ENCODE results near the gene ZNF8.
A peak's percentile ranks its signal among the peaks of the same experiment; 100 is the strongest.
"Not testable (repeated sequence)": the region's sequence is repeated elsewhere in the genome, so short reads cannot be mapped to it uniquely, and the experiment has no call there.

The ZNF8 gene

DNA sequence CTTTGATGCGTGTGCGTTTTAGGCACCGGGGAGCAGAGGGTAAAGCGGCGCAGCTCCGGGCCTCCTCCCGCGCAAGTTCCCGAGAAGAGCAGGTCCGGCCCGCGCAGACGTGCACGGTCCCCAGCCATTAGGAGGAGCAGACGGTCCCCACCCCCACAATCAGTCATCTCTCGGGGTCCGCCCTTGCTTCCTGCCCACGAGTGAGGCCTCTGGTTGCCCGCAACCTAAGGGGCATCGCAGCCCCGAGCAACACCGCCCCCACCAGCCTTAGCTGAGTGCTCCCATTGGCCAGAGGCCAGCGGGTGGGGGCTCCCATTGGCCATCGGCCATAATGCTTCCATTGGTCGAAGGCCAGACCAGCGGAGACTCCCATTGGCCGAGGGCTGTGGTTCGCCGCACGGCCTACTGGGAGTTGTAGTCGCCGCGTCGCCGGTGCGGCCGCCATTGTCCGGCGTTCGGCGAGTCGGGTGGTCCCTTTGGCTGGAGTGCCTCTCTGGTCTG lies at the start of gene ZNF8:
TSS of gene ZNF8 (plus strand) at position 415 of the 501 bp plus-strand sequence. CDS start 127 bp downstream, outside the sequence.
- DNase-seq (ENCODE audit: low read depth): peak; percentile 95

DNA sequence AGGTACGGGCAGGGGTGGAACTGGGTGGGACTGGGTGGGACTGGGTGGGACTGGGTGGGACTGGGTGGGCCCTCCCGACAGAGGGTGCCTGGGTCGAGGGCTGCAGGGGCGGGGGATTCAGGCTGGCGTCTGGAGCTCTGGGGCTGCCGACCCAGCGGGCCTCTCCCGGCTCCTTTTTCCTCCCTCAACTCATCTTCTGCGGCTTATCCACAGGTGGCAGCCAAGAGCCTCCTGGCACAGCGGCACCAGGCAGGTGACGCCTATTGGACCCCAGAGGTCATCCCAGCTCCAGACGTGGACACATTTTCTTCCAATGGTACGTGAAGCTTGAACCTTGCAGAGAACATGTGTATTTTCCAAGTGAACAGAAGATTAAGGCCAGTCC lies 49.5 kb upstream of the ZNF8 start:
- DNase-seq (ENCODE audit: low read depth): peak; percentile 14

GRCh38 chr19:58237324-58237723 lies 41.4 kb upstream of the ZNF8 start:
- no peak for DNase-seq (ENCODE audit: low read depth)

DNA sequence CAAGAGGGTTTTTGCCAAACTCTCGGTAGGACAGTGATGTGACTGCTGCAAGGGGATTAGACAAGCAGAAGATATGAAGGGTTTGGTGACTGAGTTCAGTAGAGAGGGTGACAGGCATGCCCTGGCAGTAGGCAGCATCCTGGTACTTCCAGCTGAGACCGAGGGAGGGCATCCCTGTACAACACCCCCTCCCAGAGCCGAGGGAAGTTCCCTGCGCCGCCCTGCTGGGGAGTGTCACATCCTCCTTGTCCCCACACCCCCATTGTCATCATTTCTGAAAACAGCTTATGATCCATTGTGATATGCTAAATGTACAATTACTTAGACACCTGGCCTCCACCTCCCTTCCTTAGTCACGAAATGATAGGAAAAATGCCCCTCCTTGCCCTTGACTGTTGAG lies 35.4 kb upstream of the ZNF8 start:
- no peak for DNase-seq (ENCODE audit: low read depth)

GRCh38 chr19:58248886-58249285 lies 29.9 kb upstream of the ZNF8 start:
- no peak for DNase-seq (ENCODE audit: low read depth)

- no peak for DNase-seq (ENCODE audit: low read depth)
Measured at GRCh38 chr19:58252102-58252685, 26.6 kb upstream of the ZNF8 start.

- DNase-seq (ENCODE audit: low read depth): not testable (repeated sequence)
Measured at GRCh38 chr19:58258259-58258658, 20.5 kb upstream of the ZNF8 start.

GRCh38 chr19:58261600-58261967 lies 17.2 kb upstream of the ZNF8 start:
- DNase-seq (ENCODE audit: low read depth): no peak

DNA sequence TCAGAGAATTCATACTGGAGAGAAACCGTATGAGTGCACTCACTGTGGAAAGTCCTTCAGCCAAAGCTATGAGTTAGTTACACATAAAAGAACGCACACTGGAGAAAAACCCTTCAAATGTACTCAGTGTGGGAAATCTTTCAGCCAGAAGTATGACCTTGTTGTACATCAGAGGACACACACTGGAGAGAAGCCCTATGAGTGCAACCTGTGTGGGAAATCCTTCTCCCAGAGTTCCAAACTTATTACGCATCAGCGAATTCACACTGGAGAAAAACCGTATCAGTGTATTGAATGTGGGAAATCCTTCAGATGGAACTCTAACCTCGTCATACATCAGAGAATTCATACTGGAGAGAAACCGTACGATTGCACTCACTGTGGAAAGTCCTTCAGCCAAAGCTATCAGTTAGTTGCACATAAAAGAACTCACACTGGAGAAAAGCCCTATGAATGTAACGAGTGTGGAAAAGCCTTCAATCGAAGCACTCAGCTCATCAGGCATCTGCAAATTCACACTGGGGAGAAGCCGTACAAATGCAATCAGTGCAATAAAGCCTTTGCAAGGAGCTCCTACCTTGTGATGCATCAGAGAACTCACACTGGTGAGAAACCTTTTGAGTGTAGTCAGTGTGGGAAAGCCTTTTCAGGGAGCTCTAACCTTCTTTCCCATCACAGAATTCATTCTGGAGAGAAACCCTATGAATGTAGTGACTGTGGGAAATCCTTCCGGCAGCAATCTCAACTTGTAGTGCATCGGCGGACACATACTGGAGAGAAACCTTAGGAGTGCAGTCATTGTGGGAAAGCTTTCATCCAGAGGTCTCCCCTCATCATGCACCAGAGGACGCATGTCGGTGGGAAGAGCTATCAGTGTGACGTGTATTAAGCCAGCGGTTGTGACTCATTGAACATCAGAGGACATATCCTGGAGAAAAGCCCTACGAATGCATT lies 16.5 kb upstream of the ZNF8 start:
- no peak for DNase-seq (ENCODE audit: low read depth)

DNA sequence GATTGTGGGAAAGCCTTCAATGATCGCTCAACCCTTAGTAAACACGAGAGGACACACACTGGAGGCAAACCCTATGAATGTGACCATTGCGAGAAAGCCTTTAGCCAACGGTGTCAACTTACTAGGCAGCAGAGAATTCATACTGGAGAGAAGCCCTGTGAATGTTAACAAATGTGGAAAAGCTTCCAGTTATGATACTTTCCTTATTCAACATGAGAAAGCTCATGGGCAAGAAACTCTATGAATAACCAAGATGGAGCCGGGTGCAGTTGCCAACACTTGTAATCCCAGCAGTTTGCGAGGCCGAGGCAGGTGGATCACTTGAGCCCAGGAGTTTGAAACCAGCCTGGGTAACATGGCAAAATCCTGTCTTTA lies 15.8 kb upstream of the ZNF8 start:
- DNase-seq (ENCODE audit: low read depth): no peak

DNA sequence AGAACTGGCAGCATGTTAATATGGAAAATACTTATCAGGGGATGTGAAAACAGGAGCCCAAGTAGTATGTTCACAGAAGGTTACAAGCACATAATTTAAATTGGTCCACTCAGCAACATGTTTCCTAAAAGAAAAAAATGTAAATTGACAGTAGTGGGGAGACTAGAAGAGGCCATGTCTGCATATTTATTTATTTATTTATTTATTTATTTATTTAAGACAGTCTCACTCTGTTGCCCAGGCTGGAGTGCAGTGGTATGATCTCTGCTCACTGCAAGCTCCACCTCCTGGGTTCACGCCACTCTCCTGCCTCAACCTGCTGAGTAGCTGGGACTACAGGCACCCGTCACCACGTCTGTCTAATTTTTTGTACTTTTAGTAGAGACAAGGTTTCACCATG lies 13.7 kb upstream of the ZNF8 start:
- DNase-seq (ENCODE audit: low read depth): no peak

GRCh38 chr19:58268344-58268743 lies 10.4 kb upstream of the ZNF8 start:
- no peak for DNase-seq (ENCODE audit: low read depth)

GRCh38 chr19:58274771-58275201 lies 4.0 kb upstream of the ZNF8 start:
- no peak for DNase-seq (ENCODE audit: low read depth)

DNA sequence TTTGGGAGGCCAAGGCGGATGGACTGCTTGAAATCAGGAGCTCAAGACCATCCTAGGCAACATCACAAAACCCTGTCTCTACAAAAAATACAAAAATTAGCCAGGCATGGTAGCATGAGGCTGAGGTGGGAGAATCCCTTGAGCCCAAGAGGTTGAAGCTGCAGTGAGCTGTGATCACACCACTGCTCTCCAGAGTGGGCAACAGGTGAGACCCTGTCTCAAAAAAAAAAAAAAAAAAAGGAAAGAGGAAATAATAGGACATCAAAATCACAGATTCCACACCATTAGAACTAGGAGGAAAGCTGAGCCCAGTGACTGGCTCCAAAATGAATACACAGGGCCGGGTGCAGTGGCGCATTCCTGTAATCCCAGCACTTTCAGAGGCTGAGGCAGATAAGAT lies 3.2 kb upstream of the ZNF8 start:
- DNase-seq (ENCODE audit: low read depth): no peak

- DNase-seq (ENCODE audit: low read depth): no peak
Measured at GRCh38 chr19:58277197-58277596, 1.6 kb upstream of the ZNF8 start.

DNA sequence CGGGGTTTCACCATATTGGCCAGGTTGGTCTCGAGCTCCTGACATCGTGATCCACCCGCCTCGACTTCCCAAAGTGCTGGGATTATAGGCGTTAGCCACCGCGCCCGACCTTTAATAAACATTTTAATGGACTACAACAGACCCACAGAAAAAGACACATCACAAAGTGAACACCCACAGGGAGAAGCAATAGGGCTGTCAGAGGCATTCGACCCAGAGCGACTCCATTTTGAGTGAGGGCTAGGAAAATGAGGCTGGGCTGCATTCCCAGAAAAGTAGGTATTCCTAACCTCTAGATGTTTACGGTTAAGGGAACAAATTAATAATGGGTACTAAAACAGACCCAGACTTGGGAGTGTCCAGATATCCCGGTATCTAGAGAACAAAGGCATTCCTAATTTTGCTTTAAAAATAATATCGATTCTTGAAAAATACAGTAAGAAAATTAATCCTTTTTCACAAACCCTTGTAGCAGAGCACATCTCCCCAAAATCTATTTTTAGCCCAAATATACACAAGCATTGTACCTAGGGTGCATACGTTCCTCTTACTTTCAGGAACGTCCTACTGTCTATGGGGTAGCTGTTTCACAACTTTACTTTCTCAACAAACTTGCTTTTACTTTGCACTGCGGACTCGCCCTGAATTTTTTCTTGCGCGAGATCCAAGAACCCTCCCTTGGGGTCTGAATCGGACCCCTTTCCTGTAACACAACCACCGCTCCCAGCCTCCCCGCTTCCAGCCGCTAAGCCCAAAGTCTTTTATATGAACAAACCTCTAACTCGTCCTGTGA lies 811 bp upstream of the ZNF8 start:
- DNase-seq (ENCODE audit: low read depth): no peak

GRCh38 chr19:58279042-58279924 lies 528 bp downstream of the ZNF8 start:
- DNase-seq (ENCODE audit: low read depth): peak; percentile 5

DNA sequence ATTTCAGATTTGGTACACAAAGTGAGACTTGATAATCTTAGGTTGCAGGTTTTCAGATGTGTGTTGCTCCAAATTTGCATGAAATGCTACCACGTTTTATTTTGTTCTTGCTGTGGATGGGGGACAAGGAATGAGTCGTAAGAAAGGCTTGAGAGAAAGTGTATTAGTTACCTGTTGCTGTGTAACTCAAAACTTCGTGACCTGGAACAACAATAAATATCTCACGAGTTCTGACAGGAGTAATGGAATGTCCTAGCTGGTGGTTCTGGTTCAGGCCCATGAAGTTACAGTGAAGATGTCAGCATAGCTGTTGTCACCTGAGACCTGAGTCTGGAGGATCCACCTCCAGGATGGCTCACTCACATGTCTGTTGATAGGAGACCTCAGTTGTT lies 1.2 kb downstream of the ZNF8 start:
- no peak for DNase-seq (ENCODE audit: low read depth)

DNA sequence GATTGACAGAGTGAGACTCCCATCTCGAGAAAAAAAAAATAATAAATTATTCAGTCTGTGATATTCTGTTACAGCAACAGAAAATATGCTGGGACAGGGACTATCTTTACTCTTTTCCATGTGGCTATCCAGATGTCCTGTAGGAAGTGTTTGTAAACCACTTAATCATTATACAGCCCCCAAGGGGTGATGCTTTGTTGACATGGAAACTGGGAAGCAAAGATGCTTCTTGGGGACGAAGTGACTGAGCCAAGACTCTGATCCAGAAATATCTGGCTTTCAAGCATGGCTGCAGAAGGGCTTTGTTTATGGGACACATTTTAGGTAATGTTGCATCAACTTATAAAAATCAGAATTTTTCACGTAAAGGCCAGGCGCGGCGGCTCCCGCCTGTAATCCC lies 5.4 kb downstream of the ZNF8 start:
- DNase-seq (ENCODE audit: low read depth): no peak

DNA sequence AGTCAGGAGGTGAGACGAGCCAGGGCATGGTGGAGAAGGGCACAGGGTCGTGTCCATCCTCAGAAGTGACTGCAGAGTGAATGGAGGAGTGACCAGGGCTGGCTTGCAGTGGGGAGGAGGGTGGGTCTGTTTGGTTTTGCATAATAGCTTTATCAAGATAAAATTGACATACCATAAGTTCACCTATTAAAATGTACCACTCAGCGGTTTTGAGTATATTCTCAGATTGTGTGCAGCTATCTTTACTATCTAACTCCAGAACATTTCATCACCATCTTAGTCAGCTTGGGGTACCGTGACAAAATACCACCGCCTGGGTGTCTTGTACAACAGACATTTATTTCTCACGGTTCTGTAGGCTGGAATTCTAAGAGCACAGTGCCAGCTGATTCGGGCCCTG lies 13.2 kb downstream of the ZNF8 start:
- DNase-seq (ENCODE audit: low read depth): no peak

GRCh38 chr19:58294743-58295374 lies 16.1 kb downstream of the ZNF8 start:
- DNase-seq (ENCODE audit: low read depth): no peak

All from fibroblast of the conjunctiva (primary cell).